MV-4-11 (cell line): Measurements from ENCODE around the gene C19orf33.
"Not testable (repeated sequence)": the region's sequence is repeated elsewhere in the genome, so short reads cannot be mapped to it uniquely, and the experiment has no call there.

ENCODE experiments used
- DNase-seq: peaks from one replicate; lab custom pipeline; 2025; lab: John Stamatoyannopoulos, UW

C19orf33 gene

DNA sequence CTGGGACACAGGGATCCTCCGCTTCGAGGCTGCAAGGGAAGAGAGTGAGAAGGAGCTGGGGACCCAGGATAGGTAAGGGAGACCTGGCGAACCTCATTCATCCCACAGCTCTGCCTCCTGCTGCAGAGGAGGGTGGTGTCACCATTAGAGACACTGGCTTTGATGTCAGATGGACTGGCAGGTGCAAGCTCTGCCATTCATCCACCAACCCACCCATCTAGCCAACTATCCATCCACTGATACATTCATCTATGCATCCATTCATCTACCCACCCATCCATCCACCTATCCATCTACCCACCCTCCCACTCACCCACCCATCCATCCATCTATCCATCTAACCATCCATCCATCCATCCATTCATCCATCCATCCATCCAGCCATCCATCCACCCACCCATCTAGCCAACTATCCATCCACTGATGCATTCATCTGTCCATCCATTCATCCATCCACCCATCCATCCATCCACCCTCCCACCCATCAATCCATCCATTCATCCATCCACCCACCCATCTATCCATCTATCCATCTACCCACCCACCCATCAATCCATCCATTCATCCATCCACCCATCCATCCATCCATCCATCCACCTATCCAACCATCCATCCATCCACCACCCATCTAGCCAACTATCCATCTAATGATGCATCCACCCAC lies 5.7 kb downstream of the C19orf33 start:
- DNase-seq = no peak

DNA sequence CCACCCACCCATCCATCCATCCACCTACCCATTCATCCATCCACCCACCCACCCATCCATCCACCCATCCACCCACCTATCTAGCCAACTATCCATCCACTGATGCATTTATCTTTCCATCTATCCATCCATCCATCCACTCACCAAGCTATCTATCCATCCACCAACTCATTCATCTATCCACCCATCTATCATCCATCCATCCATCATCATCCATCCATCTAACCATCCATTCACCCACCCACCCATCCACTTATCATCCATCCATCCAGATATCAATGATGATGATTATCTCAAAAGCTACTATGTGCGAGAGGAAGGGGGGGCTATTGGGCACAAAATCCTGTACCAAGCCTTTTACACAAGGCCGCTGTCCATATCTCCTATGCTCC lies 6.2 kb downstream of the C19orf33 start:
- DNase-seq = no peak

DNA sequence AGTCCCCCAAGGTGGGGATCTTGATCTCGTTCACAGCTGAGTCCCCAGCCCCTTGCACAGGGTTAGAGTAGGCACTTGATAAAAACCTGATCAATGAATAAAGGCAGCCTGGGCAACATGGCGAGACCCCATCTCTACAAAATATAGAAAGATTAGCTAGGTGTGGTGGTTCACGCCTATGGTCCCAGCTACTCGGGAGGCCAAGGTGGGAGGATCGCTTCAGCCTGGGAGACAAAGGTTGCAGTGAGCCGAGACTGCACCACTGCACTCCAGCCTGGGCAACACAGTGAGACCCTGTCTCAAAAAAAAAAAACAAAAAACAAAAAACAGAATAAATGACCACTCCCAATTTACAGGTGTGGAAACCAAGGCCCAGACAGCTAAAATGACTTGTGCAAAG lies 6.9 kb downstream of the C19orf33 start:
- no peak for DNase-seq

DNA sequence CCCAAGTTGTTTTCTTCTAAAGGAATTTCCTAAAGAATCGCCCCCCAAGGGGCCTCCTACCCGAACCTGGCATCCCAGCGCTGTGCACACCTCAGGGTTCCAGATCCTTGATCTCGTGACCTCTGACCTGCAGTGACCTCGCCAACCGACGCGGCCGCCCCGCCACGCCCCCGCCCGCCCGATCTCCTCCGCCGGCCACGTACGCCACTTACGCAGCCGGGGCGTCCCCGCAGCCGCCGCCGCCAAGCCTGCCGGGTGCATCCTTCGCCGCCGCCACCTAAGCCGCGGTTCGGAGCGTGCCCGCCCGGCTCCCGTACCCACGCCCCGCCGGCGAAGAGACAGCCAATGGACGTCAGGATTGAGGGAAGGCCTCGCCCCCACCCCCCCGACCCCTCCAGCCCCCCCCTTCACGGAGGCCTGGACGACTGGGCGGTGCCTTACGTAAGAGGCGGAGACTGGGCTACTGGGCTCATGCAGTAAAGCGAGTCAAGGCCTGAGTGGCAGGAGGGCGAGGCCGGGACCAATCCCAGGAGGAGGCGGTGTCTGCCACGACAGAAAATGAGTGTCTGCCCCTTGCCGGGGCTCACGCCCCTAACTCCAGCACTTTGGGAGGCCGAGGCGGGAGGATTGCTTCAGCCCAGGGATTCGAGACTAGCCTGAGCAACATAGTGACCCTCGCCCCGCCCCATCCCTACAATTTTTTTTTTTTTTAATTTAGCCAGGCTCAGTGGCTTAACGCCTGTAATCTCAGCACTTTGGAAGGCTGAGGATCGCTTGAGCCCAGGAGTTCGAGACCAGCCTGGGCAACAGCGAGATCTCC lies 11.8 kb downstream of the C19orf33 start, which contains the start of gene YIF1B:
TSS of gene YIF1B (minus strand) at position 291 of the 820 bp plus-strand sequence. CDS start at position 261, 30 bp downstream.
- DNase-seq = peak; percentile 99

DNA sequence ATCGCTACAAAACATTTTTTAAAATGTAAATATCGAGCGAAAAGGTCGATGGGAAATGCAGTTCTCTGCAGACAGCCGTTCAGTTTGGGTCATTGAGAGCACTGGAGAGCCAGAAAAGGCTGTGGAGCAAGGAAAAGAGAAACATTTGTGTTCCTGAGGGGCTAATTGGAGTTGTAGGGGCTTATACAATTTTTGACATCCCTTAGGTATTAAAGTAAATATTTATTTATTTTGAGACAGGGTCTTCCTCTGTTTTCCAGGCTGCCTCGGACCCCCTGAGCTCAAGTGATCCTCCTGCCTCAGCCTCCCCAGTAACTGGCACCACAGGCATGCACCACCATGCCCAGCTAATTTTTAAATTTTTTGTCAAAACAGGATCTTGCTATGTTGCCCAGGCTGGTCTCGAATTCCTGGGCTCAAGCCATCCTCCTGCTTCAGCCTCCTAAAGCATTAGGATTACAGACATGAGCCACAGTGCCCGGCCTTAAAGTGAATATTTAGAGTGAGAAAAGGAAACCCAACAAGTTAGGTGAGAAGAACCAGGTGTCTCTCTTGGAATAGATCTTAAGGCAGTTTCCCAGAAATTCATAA lies 12.5 kb downstream of the C19orf33 start:
- no peak for DNase-seq

DNA sequence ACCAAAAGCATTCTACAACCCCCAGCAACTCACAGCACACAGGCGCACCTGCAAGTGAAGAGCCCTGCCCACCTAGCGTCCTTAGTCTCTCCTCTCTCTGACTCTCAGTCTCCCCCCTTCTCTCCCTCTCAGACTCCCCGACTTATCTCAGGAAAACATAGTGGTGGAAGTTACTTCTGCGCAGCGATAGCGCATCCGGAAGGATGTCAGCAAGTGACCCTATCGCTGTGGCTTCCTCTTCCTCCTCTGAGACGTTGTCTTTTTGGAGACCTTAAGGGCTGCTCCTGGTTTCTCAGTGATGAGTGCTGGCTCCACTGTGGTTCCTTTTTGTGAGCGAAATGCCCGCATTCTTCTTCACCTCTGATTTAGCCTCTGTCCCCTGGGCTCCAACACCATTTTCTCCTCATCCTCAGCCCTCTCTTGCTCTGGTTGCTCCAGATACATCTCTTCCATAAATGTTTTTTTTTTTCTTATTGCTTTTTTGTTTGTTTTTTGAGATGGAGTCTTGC lies 13.1 kb downstream of the C19orf33 start:
- peak; percentile 80 for DNase-seq

GRCh38 chr19:38318660-38319059 lies 14.6 kb downstream of the C19orf33 start:
- DNase-seq = no peak

GRCh38 chr19:38319421-38320258 lies 15.6 kb downstream of the C19orf33 start, which contains the start of gene KCNK6:
Gene KCNK6, plus strand, starts transcription at chr19:38319845. Its CDS starts 106 bp downstream, at chr19:38319951.
- peak; percentile 35 for DNase-seq

DNA sequence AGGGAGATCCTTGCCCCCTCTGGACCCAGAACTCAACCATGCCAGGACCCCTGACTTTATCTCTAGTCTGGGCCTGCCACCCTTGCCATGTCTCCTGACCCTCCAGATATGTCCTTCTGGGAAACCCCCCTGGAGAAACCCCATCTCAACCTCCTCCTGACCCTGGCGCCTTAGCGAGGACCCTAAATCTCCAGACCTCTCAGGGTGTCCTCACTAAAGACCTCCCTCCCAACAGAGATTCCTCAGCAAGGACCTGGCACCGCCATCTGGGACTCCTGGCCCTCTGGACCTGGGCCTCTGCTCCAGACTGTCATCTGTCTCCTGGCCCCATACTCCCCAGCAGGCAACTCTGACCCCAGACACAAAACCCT lies 16.9 kb downstream of the C19orf33 start:
- DNase-seq = no peak

DNA sequence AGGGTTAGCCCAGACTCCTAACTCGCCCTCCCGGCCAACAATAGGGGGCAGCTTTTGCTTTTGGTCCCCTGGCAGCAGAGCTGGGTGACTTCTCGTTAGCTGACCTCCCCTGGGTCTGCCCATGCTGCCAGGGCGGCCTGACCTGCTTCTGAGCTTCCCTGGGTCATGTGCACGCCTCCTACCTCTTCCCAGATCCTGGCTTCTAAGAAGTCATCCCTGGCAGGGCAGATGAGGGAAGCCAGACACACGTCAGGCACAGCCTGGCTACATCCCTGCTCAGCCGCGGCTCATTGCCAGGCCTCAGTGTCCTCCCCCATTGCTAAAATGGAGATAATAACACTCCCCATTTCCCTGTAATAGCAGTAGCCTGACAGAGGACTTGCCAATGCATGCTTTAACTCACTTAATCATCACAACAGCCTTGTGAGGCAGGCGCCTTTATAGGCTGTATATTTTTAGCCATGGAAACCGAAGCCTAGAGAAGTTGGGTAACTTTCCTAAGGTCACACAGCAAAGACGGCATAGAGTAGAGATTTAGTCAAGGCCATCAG lies 17.7 kb downstream of the C19orf33 start:
- DNase-seq = peak; percentile 76

- DNase-seq = peak; percentile 90
Measured at GRCh38 chr19:38323291-38323690, 19.2 kb downstream of the C19orf33 start.

DNA sequence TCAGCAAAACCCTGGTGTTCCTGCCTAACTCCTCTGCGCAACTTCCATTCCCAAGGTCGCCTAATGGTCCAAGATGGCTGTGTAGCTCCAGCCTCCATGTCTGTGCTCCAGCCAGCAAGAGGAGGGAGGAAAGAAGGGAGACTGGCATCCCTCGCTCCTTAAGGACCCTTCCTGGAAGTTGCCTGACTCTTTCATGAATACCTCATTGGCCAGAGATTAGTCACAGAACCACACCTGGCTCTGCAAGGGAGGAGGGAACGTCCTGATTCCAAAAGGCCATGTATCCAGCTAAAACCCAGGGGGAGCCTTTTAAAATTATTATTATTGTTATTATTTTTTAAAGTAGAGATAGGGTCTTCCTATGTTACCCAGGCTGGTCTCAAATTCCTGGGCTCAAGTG lies 20.4 kb downstream of the C19orf33 start:
- no peak for DNase-seq

DNA sequence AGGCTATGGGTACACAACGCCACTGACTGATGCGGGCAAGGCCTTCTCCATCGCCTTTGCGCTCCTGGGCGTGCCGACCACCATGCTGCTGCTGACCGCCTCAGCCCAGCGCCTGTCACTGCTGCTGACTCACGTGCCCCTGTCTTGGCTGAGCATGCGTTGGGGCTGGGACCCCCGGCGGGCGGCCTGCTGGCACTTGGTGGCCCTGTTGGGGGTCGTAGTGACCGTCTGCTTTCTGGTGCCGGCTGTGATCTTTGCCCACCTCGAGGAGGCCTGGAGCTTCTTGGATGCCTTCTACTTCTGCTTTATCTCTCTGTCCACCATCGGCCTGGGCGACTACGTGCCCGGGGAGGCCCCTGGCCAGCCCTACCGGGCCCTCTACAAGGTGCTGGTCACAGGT lies 22.5 kb downstream of the C19orf33 start:
- no peak for DNase-seq

GRCh38 chr19:38329651-38330050 lies 25.6 kb downstream of the C19orf33 start:
- no peak for DNase-seq

DNA sequence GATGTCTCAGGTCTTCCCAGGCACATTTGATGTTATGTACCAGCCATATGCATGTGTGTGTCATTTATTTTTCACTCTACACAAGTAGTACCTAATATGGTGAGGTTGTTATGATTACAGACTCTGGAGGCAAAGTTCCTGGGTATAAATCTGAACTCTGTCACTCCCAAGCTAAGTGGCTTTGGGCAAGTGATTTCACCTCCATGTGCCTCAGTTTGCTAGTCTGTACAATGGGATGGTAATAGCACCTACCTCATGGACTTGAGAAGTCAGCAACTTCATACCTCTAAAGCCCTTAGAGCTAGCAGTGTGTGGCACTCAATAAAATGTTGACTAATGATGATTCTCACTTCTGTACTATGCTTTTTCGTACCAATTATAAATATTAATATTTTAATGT lies 27.7 kb downstream of the C19orf33 start:
- no peak for DNase-seq

- no peak for DNase-seq
Measured at GRCh38 chr19:38333245-38333644, 29.2 kb downstream of the C19orf33 start.

DNA sequence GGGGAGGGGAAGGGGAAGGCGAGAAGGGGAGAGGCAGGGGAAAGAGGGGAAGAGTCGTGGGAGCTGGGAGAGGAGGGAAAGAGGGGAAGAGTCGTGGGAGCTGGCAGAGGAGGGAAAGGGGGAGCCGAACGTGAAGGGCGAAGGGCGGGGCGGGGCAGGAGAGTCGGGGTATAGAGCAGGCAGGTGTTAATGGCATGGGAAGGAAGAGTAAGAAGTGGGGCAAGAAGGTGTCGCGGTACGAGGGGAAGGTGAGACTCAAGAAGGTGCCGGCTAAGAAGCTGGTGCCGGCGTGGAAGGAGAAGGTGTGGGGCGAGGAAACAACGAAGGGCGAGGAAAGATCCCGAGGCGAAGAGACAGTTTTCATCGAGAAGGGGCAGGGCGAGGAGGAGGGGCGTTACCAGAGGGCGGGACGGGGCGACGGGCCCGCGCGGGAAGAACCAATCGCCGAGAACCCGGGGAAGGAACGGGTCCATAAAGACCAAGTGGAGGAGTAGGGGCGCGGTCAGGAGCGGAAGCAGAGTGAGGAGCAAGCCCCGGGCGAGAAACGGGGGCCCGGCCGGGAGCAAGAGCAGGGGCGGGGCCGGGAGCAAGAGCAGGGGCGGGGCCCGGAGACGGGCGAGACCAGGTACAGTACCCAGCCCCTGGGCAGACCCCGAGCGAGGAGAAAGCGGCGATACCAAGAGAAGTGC lies 32.0 kb downstream of the C19orf33 start:
- DNase-seq = peak; percentile 97

- peak; percentile 97 for DNase-seq
Measured at GRCh38 chr19:38336638-38337359, 32.7 kb downstream of the C19orf33 start.

- DNase-seq = no peak
Measured at GRCh38 chr19:38337360-38337653, 33.3 kb downstream of the C19orf33 start.

DNA sequence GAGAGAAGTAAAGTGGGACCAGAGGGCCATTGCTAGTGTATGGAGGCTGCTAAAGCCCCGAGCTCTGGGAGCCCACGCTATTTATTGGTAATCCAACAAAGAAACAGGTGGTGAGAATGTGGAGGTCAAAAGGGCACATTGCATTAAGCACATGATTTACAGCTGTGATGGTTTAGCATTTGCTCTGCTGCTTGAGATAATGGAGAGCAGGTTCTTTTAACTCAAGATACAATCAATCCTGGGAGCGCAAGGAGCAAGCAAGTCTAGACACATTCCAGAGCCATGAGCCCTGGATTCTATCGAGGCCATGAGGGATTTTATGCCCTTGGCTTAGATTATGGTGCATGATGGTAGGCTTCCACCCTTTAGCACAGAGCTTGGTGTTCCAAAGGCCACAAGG lies 35.0 kb downstream of the C19orf33 start:
- not testable (repeated sequence) for DNase-seq
